SIG-M5 treated with dmso at 0.1 percent for 504 hours (cell line): Measurements from ENCODE around the gene PIPOX.
"Not testable (repeated sequence)": the region's sequence is repeated elsewhere in the genome, so short reads cannot be mapped to it uniquely, and the experiment has no call there.

Source experiments
- DNase-seq: peaks from one replicate; lab custom pipeline; 2025; ENCODE audit not compliant: unreplicated experiment; lab: John Stamatoyannopoulos, UW

The PIPOX gene

GRCh38 chr17:29073520-29073919 lies 30.6 kb downstream of the PIPOX start:
- no peak for DNase-seq

- DNase-seq, result no peak
These were observed 31.5 kb downstream of the PIPOX start for GRCh38 chr17:29074488-29074887.

- no peak for DNase-seq
These were observed 33.1 kb downstream of the PIPOX start for GRCh38 chr17:29076087-29076486.

- no peak for DNase-seq
These were observed 33.8 kb downstream of the PIPOX start for GRCh38 chr17:29076722-29077121.

GRCh38 chr17:29077320-29077719 lies 34.4 kb downstream of the PIPOX start:
- DNase-seq, result no peak

GRCh38 chr17:29078183-29079045 lies 35.5 kb downstream of the PIPOX start:
- no peak for DNase-seq

GRCh38 chr17:29079433-29079832 lies 36.5 kb downstream of the PIPOX start:
- DNase-seq, result no peak

- DNase-seq, result no peak
These were observed 36.9 kb downstream of the PIPOX start for GRCh38 chr17:29079887-29080286.

- DNase-seq, result no peak
These were observed 37.4 kb downstream of the PIPOX start for GRCh38 chr17:29080323-29080722.

GRCh38 chr17:29080965-29081364 lies 38.0 kb downstream of the PIPOX start:
- DNase-seq, result no peak

GRCh38 chr17:29084541-29085146 lies 41.7 kb downstream of the PIPOX start:
- no peak for DNase-seq

GRCh38 chr17:29085223-29085622 lies 42.3 kb downstream of the PIPOX start:
- no peak for DNase-seq

- no peak for DNase-seq
These were observed 43.8 kb downstream of the PIPOX start for GRCh38 chr17:29086628-29087332.

GRCh38 chr17:29088782-29089181 lies 45.8 kb downstream of the PIPOX start:
- DNase-seq, result not testable (repeated sequence)

GRCh38 chr17:29089601-29090044 lies 46.7 kb downstream of the PIPOX start:
- no peak for DNase-seq

- DNase-seq, result no peak
These were observed 47.2 kb downstream of the PIPOX start for GRCh38 chr17:29090108-29090507.

GRCh38 chr17:29090750-29091605 lies 48.0 kb downstream of the PIPOX start:
- DNase-seq, result no peak

- DNase-seq, result no peak
These were observed 48.8 kb downstream of the PIPOX start for GRCh38 chr17:29091606-29092289.

GRCh38 chr17:29093090-29093871 lies 50.3 kb downstream of the PIPOX start:
- DNase-seq, result no peak
